Nephron progenitor cell (in vitro differentiated cells): Measurements from ENCODE around the gene APOBEC3H.

Source experiments
- DNase-seq: peaks from one replicate; pipeline ENCODE4 v3.0.0; 2021
- H3K27ac Mint-ChIP-seq: 2 replicates; pipeline ENCODE4 v1.8.0; 2021; ENCODE audit warnings: mild to moderate bottlenecking, moderate library complexity, mixed read lengths
- H3K27me3 Mint-ChIP-seq: 2 replicates; pipeline ENCODE4 v1.8.0; 2021; ENCODE audit warnings: mild to moderate bottlenecking, low read depth, mixed read lengths; ENCODE audit not compliant: poor library complexity
- H3K36me3 Mint-ChIP-seq: 2 replicates; pipeline ENCODE4 v1.8.0; 2021; ENCODE audit warnings: low read depth, mixed read lengths
- H3K4me1 Mint-ChIP-seq: 2 replicates; pipeline ENCODE4 v1.8.0; 2021; ENCODE audit warnings: mixed read lengths
- H3K4me3 Mint-ChIP-seq: 2 replicates; pipeline ENCODE4 v1.8.0; 2021; ENCODE audit warnings: mild to moderate bottlenecking, moderate library complexity, mixed read lengths
- H3K9me3 Mint-ChIP-seq: 2 replicates; pipeline ENCODE4 v1.8.0; 2021; ENCODE audit warnings: mild to moderate bottlenecking, moderate library complexity, mixed read lengths
- CTCF ChIP-seq: fragments of 200-600 bp; sonication (generic); IDR thresholded peaks from 2 replicates; pipeline ENCODE4 v1.5.0; 2021; ENCODE audit warnings: antibody characterized with exemption

The APOBEC3H gene

GRCh38 chr22:39084666-39085065 is 12.4 kb upstream of the APOBEC3H start:
- Mint-ChIP-seq H3K4me1 (peaks cover 71% of the 10 kb centered on the region), H3K9me3 (no peaks in the 10 kb centered on the region), H3K4me3 (no peak overlapping the region), H3K27ac (no peak overlapping the region), H3K36me3 (no peaks in the 10 kb centered on the region), H3K27me3 (peaks cover 13% of the 10 kb centered on the region)
- TF ChIP-seq CTCF = no peak
- DNase-seq = no peak

GRCh38 chr22:39087098-39087497 is 9.9 kb upstream of the APOBEC3H start:
- no peak overlapping the region for H3K4me3 Mint-ChIP-seq
- H3K27me3 Mint-ChIP-seq = peaks cover 16% of the 10 kb centered on the region
- no peak for TF ChIP-seq CTCF
- peaks cover 61% of the 10 kb centered on the region for H3K4me1 Mint-ChIP-seq
- no peaks in the 10 kb centered on the region for H3K9me3 Mint-ChIP-seq
- H3K36me3 Mint-ChIP-seq = no peaks in the 10 kb centered on the region
- no peak for DNase-seq
- no peak overlapping the region for H3K27ac Mint-ChIP-seq

DNA sequence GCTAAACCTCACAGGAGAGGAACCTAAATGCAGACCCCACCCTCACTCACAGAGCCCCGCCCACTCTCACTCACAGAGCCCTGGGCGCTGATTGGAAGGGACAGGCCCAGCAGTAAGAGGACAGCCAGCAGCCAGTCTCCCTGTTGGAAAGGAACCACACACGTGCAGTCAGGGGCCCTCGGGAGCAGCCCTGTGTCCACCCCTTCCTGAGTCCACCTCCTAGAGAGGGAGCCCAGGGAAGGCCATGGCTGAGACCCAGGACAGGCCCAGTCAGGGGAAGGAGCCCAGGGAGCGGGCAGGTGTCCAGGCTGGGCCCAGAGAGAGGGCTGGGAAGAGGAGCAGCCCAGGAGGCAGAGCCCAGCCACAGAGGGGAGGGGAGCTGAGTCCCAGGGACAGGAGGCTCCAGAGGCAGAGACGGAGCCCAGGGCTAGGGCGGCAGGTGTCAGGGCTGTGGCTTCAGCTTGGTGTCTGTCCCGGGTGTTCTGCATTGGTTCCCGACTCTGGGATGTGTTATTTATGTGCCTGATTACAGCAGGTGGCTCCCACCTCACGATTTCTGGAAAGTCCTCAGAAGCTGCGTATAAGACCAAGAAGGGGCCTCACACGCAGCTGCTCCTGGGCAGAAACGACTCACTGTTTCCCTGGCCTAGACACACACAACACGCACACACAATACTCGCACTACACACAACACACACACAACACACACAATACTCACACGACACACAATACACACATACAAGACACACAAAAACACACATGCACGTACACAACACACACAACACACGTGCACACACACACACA is 9.0 kb upstream of the APOBEC3H start:
- Mint-ChIP-seq H3K4me3 (no peak overlapping the region), H3K4me1 (peaks cover 61% of the 10 kb centered on the region), H3K36me3 (no peaks in the 10 kb centered on the region), H3K27ac (peak overlapping the region; percentile 14), H3K27me3 (peaks cover 16% of the 10 kb centered on the region), H3K9me3 (no peaks in the 10 kb centered on the region)
- peak; percentile 66 for DNase-seq
- no peak for TF ChIP-seq CTCF

- Mint-ChIP-seq H3K27me3 (peaks cover 16% of the 10 kb centered on the region), H3K4me1 (peaks cover 57% of the 10 kb centered on the region), H3K36me3 (no peaks in the 10 kb centered on the region), H3K4me3 (no peak overlapping the region), H3K27ac (peak overlapping the region; percentile 14), H3K9me3 (no peaks in the 10 kb centered on the region)
- DNase-seq = no peak
- TF ChIP-seq CTCF = no peak
Measured at GRCh38 chr22:39088685-39089032, 8.4 kb upstream of the APOBEC3H start.

DNA sequence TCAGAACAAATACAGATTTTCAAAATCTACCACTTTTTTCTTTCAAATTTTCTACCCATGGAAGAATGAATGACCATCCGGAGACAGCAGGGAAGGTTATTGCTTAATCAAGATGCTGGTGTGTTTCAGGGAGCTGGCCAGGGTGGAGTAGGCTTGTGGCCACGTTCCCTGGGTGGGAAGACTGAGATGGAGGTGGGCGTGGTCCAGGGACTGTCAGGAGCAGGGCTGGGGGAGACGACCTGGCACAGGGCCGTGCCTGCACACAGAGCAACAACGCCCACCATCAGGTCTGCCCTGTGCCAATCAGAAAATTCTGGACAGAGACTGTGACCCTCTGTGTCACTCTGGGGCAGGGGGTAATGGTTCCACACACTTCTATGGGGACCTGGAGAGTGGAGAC is 7.1 kb upstream of the APOBEC3H start:
- Mint-ChIP-seq H3K4me3 (no peak overlapping the region), H3K27me3 (peaks cover 16% of the 10 kb centered on the region), H3K9me3 (no peaks in the 10 kb centered on the region), H3K36me3 (no peaks in the 10 kb centered on the region), H3K27ac (peak overlapping the region; percentile 86), H3K4me1 (peaks cover 64% of the 10 kb centered on the region)
- TF ChIP-seq CTCF = no peak
- no peak for DNase-seq

DNA sequence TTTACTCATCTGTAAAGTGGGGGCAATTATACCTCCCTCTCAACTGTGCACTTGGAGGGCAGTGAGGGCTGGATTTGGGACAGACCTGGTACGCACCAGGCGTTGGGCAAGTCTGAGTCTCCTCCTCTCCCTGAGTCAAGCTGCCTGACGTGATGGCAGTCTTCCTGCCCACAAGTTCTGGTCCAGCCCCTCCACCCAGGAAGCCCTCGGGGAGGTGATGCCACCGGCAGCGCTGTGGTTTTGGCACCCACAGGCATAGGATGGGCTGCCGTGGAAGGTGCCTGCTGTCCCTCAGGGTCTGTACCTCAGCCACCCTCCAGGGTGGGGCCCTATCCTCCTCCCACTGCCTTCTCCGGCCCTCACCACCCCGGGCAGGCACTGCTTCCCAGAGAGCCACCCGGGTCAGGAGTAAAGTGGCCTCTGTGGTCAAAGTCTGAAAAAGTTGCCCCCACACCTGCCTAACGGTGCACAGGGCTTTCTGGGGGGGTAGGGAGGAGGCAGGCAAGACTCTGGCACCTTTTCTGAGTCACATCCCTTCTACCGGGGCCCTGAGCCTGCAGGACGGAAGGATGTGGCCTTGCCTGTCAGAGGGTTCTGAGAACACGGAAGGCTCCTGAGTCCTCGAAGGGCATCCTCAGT is 6.5 kb upstream of the APOBEC3H start:
- H3K27ac Mint-ChIP-seq = no peak overlapping the region
- no peak overlapping the region for H3K4me3 Mint-ChIP-seq
- H3K9me3 Mint-ChIP-seq = no peaks in the 10 kb centered on the region
- no peak for TF ChIP-seq CTCF
- no peak for DNase-seq
- H3K4me1 Mint-ChIP-seq = peaks cover 70% of the 10 kb centered on the region
- H3K27me3 Mint-ChIP-seq = peaks cover 16% of the 10 kb centered on the region
- H3K36me3 Mint-ChIP-seq = no peaks in the 10 kb centered on the region
